Astrocyte (in vitro differentiated cells and primary cell): Measurements from ENCODE around the gene NDFIP2. TPM values are rescaled to one million over a fixed set of nuclear protein-coding genes. Genes with fewer than 3 reads are reported as not detected.
A peak's percentile ranks its signal among the peaks of the same experiment; 100 is the strongest.

Experiments used
- DNase-seq: peaks from one replicate; pipeline ENCODE4 v3.0.0-alpha.2; 2010; ENCODE audit warnings: low read depth
- FAIRE-seq: peaks from 2 replicates; lab custom pipeline; 2011; peaks lifted over from hg19 to GRCh38; lab: Jason Lieb, UNC
- H2AFZ ChIP-seq: 2 replicates; pipeline ENCODE4 v1.6.0; 2012; ENCODE audit warnings: low read depth, low read length, inconsistent platforms
- H3K27ac ChIP-seq: 2 replicates; pipeline ENCODE4 v1.5.1; 2011; ENCODE audit warnings: low read depth, low read length, inconsistent platforms
- H3K27me3 ChIP-seq: 2 replicates; pipeline ENCODE4 v1.6.0; 2011; ENCODE audit warnings: low read length, inconsistent platforms; ENCODE audit not compliant: insufficient read depth
- H3K36me3 ChIP-seq: 2 replicates; pipeline ENCODE4 v1.5.1; 2011; ENCODE audit warnings: low read length, inconsistent platforms; ENCODE audit not compliant: insufficient read depth
- H3K4me1 ChIP-seq: 2 replicates; pipeline ENCODE4 v1.5.1; 2011; ENCODE audit warnings: low read length, inconsistent platforms; ENCODE audit not compliant: insufficient read depth
- H3K4me2 ChIP-seq: 2 replicates; pipeline ENCODE4 v1.6.0; 2012; ENCODE audit warnings: low read length, inconsistent platforms
- H3K4me3 ChIP-seq: 2 replicates; pipeline ENCODE4 v1.5.1; 2011; ENCODE audit warnings: low read depth, mild to moderate bottlenecking, low read length, inconsistent platforms; ENCODE audit not compliant: insufficient read depth
- H3K79me2 ChIP-seq: 2 replicates; pipeline ENCODE4 v1.6.0; 2012; ENCODE audit warnings: mild to moderate bottlenecking, low read length, inconsistent platforms; ENCODE audit not compliant: insufficient read depth
- H3K9ac ChIP-seq: 2 replicates; pipeline ENCODE4 v1.6.0; 2012; ENCODE audit warnings: mild to moderate bottlenecking, low read length, inconsistent platforms
- H3K9me3 ChIP-seq: 2 replicates; pipeline ENCODE4 v1.5.1; 2012; ENCODE audit warnings: low read depth, mild to moderate bottlenecking, low read length, inconsistent platforms; ENCODE audit not compliant: insufficient read depth
- H4K20me1 ChIP-seq: 2 replicates; pipeline ENCODE4 v1.6.0; 2012; ENCODE audit warnings: low read length, inconsistent platforms; ENCODE audit not compliant: insufficient read depth
- H3K27ac Mint-ChIP-seq: one replicate; pipeline ENCODE4 v1.8.0; 2021; ENCODE audit warnings: mild to moderate bottlenecking, mixed read lengths; ENCODE audit not compliant: unreplicated experiment
- H3K27me3 Mint-ChIP-seq: one replicate; pipeline ENCODE4 v1.8.0; 2021; ENCODE audit warnings: low read depth, mixed read lengths; ENCODE audit not compliant: unreplicated experiment
- H3K36me3 Mint-ChIP-seq: one replicate; pipeline ENCODE4 v1.8.0; 2021; ENCODE audit warnings: low read depth, mixed read lengths; ENCODE audit not compliant: unreplicated experiment
- H3K4me1 Mint-ChIP-seq: one replicate; pipeline ENCODE4 v1.8.0; 2021; ENCODE audit warnings: low read depth, mixed read lengths; ENCODE audit not compliant: unreplicated experiment
- H3K4me3 Mint-ChIP-seq: one replicate; pipeline ENCODE4 v1.8.0; 2021; ENCODE audit warnings: mild to moderate bottlenecking, moderate library complexity, mixed read lengths; ENCODE audit not compliant: unreplicated experiment
- H3K9me3 Mint-ChIP-seq: one replicate; pipeline ENCODE4 v1.8.0; 2021; ENCODE audit warnings: mild to moderate bottlenecking, mixed read lengths; ENCODE audit not compliant: unreplicated experiment
- EZH2 ChIP-seq: IDR thresholded peaks from 2 replicates; pipeline ENCODE4 v1.6.1; 2012; ENCODE audit warnings: mild to moderate bottlenecking, low read length, inconsistent platforms; ENCODE audit not compliant: insufficient read depth
- total RNA-seq: library from RNA; stranded (reverse); gene quantifications from 2 replicates; pipeline ENCODE4 v1.2.1, GENCODE V29; 2021
- TF ChIP-seq, protein P1 (sequence below): IDR thresholded peaks from 2 replicates; pipeline ENCODE4 v1.5.1; 2011; ENCODE audit warnings: low read depth, mild to moderate bottlenecking, inconsistent platforms, low read length, moderate library complexity; ENCODE audit not compliant: insufficient read depth

The NDFIP2 gene
- total RNA-seq, 1 donor from 2014 or later: 90.5 TPM

DNA sequence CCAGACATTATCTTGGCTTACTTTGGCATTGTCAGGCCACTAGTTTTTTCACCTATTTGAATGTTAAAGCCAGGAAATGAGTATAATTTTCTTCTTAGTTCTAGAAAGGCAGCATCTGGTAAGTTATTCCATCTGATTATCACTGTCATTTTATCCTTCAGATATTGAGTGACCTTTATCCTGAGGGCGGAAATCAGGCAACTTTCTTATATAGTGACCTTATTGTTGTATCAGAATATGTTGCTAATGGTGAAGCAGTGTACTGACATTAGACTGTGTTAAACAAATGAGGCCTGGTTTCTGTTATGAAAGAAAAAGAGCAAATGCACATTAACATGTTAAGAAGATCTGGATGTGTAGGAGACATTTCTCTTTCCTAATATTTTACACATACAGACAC lies 5.4 kb upstream of the NDFIP2 start:
- Histone ChIP-seq H3K27ac (no peak overlapping the region), H3K27me3 (no peaks in the 10 kb centered on the region), H3K79me2 (no peaks in the 10 kb centered on the region), H3K4me3 (no peak overlapping the region), H3K4me1 (no peaks in the 10 kb centered on the region), H2AFZ (no peak overlapping the region), H3K9ac (no peak overlapping the region), H3K36me3 (no peaks in the 10 kb centered on the region), H3K4me2 (no peak overlapping the region), H4K20me1 (no peaks in the 10 kb centered on the region), H3K9me3 (no peaks in the 10 kb centered on the region)
- no peak overlapping the region for H3K27ac Mint-ChIP-seq
- no peak overlapping the region for H3K4me3 Mint-ChIP-seq
- DNase-seq (no peak), FAIRE-seq (no peak)
- H3K4me1 Mint-ChIP-seq: no peaks in the 10 kb centered on the region
- no peaks in the 10 kb centered on the region for H3K27me3 Mint-ChIP-seq
- no peak for TF ChIP-seq EZH2
- TF ChIP-seq, protein P1, sequence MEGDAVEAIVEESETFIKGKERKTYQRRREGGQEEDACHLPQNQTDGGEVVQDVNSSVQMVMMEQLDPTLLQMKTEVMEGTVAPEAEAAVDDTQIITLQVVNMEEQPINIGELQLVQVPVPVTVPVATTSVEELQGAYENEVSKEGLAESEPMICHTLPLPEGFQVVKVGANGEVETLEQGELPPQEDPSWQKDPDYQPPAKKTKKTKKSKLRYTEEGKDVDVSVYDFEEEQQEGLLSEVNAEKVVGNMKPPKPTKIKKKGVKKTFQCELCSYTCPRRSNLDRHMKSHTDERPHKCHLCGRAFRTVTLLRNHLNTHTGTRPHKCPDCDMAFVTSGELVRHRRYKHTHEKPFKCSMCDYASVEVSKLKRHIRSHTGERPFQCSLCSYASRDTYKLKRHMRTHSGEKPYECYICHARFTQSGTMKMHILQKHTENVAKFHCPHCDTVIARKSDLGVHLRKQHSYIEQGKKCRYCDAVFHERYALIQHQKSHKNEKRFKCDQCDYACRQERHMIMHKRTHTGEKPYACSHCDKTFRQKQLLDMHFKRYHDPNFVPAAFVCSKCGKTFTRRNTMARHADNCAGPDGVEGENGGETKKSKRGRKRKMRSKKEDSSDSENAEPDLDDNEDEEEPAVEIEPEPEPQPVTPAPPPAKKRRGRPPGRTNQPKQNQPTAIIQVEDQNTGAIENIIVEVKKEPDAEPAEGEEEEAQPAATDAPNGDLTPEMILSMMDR: no peak
- peaks cover 5% of the 10 kb centered on the region for H3K9me3 Mint-ChIP-seq
- no peaks in the 10 kb centered on the region for H3K36me3 Mint-ChIP-seq

- Histone ChIP-seq H3K9me3 (no peaks in the 10 kb centered on the region), H3K36me3 (no peaks in the 10 kb centered on the region), H3K4me3 (no peak overlapping the region), H3K4me2 (no peak overlapping the region), H3K79me2 (peaks cover 17% of the 10 kb centered on the region), H4K20me1 (peaks cover 1% of the 10 kb centered on the region), H2AFZ (no peak overlapping the region), H3K27ac (no peak overlapping the region), H3K4me1 (peaks cover 11% of the 10 kb centered on the region), H3K9ac (no peak overlapping the region), H3K27me3 (no peaks in the 10 kb centered on the region)
- FAIRE-seq (no peak), DNase-seq (no peak)
- no peaks in the 10 kb centered on the region for H3K4me1 Mint-ChIP-seq
- H3K27ac Mint-ChIP-seq: no peak overlapping the region
- TF ChIP-seq EZH2: no peak
- TF ChIP-seq, protein P1: no peak
- H3K27me3 Mint-ChIP-seq: no peaks in the 10 kb centered on the region
- H3K36me3 Mint-ChIP-seq: no peaks in the 10 kb centered on the region
- peaks cover 5% of the 10 kb centered on the region for H3K9me3 Mint-ChIP-seq
- no peak overlapping the region for H3K4me3 Mint-ChIP-seq
These were observed 3.0 kb upstream of the NDFIP2 start for GRCh38 chr13:79477968-79478367.

DNA sequence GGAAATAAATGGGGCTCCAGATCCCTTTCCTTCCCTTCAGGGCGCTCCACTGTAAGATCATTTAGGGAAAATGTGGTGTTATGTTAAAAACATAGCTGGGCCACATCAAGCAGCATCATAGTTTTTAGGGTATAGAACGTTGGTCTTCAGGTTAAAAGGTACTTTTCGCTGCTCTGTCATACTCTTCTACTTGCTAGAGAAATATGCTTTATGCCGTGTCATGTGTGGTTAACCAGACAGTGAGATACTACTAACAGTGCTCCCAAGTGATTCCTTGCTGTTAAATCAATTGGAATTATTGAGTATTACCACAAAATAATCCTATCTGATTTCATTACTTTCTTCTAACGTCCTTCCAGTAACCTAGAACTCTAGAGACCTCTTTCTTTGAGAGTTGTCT lies 1.1 kb upstream of the NDFIP2 start:
- no peak for DNase-seq
- peaks cover 31% of the 10 kb centered on the region for H3K79me2 ChIP-seq
- H3K36me3 Mint-ChIP-seq: no peaks in the 10 kb centered on the region

More for the DNA sequence above, 1.1 kb upstream of the NDFIP2 start:
- Mint-ChIP-seq H3K4me1 (peaks cover 14% of the 10 kb centered on the region), H3K27ac (peak overlapping the region; percentile 14), H3K4me3 (peak overlapping the region; percentile 51), H3K27me3 (no peaks in the 10 kb centered on the region), H3K9me3 (no peaks in the 10 kb centered on the region)
- Histone ChIP-seq H2AFZ (no peak overlapping the region), H3K4me2 (no peak overlapping the region), H3K4me3 (no peak overlapping the region), H3K36me3 (no peaks in the 10 kb centered on the region), H4K20me1 (peaks cover 8% of the 10 kb centered on the region), H3K27ac (no peak overlapping the region), H3K9ac (no peak overlapping the region), H3K27me3 (no peaks in the 10 kb centered on the region), H3K4me1 (peaks cover 27% of the 10 kb centered on the region), H3K9me3 (no peaks in the 10 kb centered on the region)
- TF ChIP-seq, protein P1: no peak
- TF ChIP-seq EZH2: no peak
- FAIRE-seq: no peak
